Hepatocyte (in vitro differentiated cells): Measurements from ENCODE around the gene SAFB2. TPM values are rescaled to one million over a fixed set of nuclear protein-coding genes. Genes with fewer than 3 reads are reported as not detected.

Source experiments
- DNase-seq: peaks from one replicate; pipeline ENCODE4 v3.0.0-alpha.2; 2016; ENCODE audit warnings: low spot score
- H2AFZ ChIP-seq: fragments of 200-600 bp; sonication (generic); 2 replicates; pipeline ENCODE4 v1.6.0; 2016; ENCODE audit warnings: antibody characterized with exemption, mild to moderate bottlenecking
- H3K27ac ChIP-seq: fragments of 200-600 bp; sonication (generic); 2 replicates; pipeline ENCODE4 v1.5.1; 2016; ENCODE audit warnings: mild to moderate bottlenecking
- H3K27me3 ChIP-seq: fragments of 200-600 bp; sonication (generic); 2 replicates; pipeline ENCODE4 v1.6.1; 2016
- H3K36me3 ChIP-seq: fragments of 200-600 bp; sonication (generic); replicated peaks from 2 replicates; pipeline ENCODE4 v1.5.1; 2016; ENCODE audit warnings: low read depth; ENCODE audit not compliant: insufficient read depth
- H3K4me1 ChIP-seq: fragments of 200-600 bp; sonication (generic); 2 replicates; pipeline ENCODE4 v1.5.1; 2016; ENCODE audit warnings: mild to moderate bottlenecking, moderate library complexity; ENCODE audit not compliant: insufficient read depth
- H3K4me2 ChIP-seq: fragments of 200-600 bp; sonication (generic); 2 replicates; pipeline ENCODE4 v1.6.0; 2016
- H3K4me3 ChIP-seq: fragments of 200-600 bp; sonication (generic); 2 replicates; pipeline ENCODE4 v1.5.1; 2016; ENCODE audit warnings: mild to moderate bottlenecking
- H3K79me2 ChIP-seq: fragments of 200-600 bp; sonication (generic); 2 replicates; pipeline ENCODE4 v1.6.0; 2017; ENCODE audit warnings: mild to moderate bottlenecking
- H3K9me2 ChIP-seq: fragments of 200-600 bp; sonication (generic); replicated peaks from 2 replicates; pipeline ENCODE4 v1.6.0; 2017; ENCODE audit warnings: mild to moderate bottlenecking; ENCODE audit not compliant: insufficient read depth
- H3K9me3 ChIP-seq: fragments of 200-600 bp; sonication (generic); 2 replicates; pipeline ENCODE4 v1.5.1; 2016; ENCODE audit warnings: low read depth, mild to moderate bottlenecking
- H4K20me1 ChIP-seq: fragments of 200-600 bp; sonication (generic); 2 replicates; pipeline ENCODE4 v1.6.0; 2016; ENCODE audit warnings: mild to moderate bottlenecking; ENCODE audit not compliant: insufficient read depth, poor library complexity, severe bottlenecking
- CTCF ChIP-seq: fragments of 200-600 bp; sonication (generic); IDR thresholded peaks from 2 replicates; pipeline ENCODE4 v1.5.1; 2016; ENCODE audit warnings: antibody characterized with exemption, mild to moderate bottlenecking; ENCODE audit not compliant: poor library complexity
- EZH2 ChIP-seq: fragments of 200-600 bp; sonication (generic); IDR thresholded peaks from 2 replicates; pipeline ENCODE4 v1.6.1; 2016; ENCODE audit warnings: antibody characterized with exemption, mild to moderate bottlenecking, borderline replicate concordance
- EZH2phosphoT487 ChIP-seq: fragments of 200-600 bp; sonication (generic); IDR thresholded peaks from one replicate; pipeline ENCODE4 v1.6.1; 2018; ENCODE audit warnings: antibody characterized with exemption, mild to moderate bottlenecking, low read depth, moderate library complexity; ENCODE audit not compliant: unreplicated experiment, severe bottlenecking
- WGBS: methylation state at CpG from one replicate; pipeline ENCODE4 v1.1.6; 2016; ENCODE audit warnings: low lambda C conversion rate; ENCODE audit errors: missing lambda C conversion rate; 5-methylcytosine and 5-hydroxymethylcytosine counted together
- polyA plus RNA-seq: library from polyadenylated mRNA; unstranded; fragments of >200 nt; fragmentation: Nextera tagmentation; extraction: Ambion mirVana; gene quantifications from 2 replicates; pipeline ENCODE4 v1.2.1, GENCODE V29; 2016
- total RNA-seq: library from RNA; depleted of rRNA; stranded (reverse); fragments of >200 nt; gene quantifications from 2 replicates; pipeline ENCODE4 v1.2.3, GENCODE V29; 2014

Gene SAFB2
- total and polyA plus RNA-seq, 2 experiments from 2014 or later: 21.1 to 42.6 TPM

- H3K27me3 ChIP-seq: no peaks in the 10 kb centered on the region
These were observed 24.1 kb upstream of the SAFB2 start for GRCh38 chr19:5646703-5647102.

GRCh38 chr19:5645409-5645808 lies 22.8 kb upstream of the SAFB2 start:
- Histone ChIP-seq H3K27me3 (no peaks in the 10 kb centered on the region), H3K4me1 (peaks cover 6% of the 10 kb centered on the region), H3K36me3 (peaks cover 11% of the 10 kb centered on the region), H4K20me1 (peaks cover 56% of the 10 kb centered on the region), H3K4me2 (no peak overlapping the region), H3K79me2 (peaks cover 82% of the 10 kb centered on the region), H2AFZ (no peak overlapping the region), H3K9me3 (no peaks in the 10 kb centered on the region), H3K9me2 (no peaks in the 10 kb centered on the region), H3K27ac (no peak overlapping the region), H3K4me3 (no peak overlapping the region)
- TF ChIP-seq EZH2phosphoT487 (no peak), EZH2 (no peak), CTCF (no peak)
- no peak for DNase-seq
- 90% methylated on average over 5 of the region's 5 CpGs for WGBS

More at GRCh38 chr19:5646703-5647102, 24.1 kb upstream of the SAFB2 start:
- H4K20me1 ChIP-seq: peaks cover 43% of the 10 kb centered on the region
- no peak overlapping the region for H3K27ac ChIP-seq
- no peaks in the 10 kb centered on the region for H3K9me3 ChIP-seq
- WGBS: 95% methylated on average over 4 of the region's 4 CpGs
- H3K9me2 ChIP-seq: no peaks in the 10 kb centered on the region
- H3K4me2 ChIP-seq: no peak overlapping the region
- TF ChIP-seq EZH2 (no peak), CTCF (no peak), EZH2phosphoT487 (no peak)
- DNase-seq: no peak
- H3K36me3 ChIP-seq: peaks cover 11% of the 10 kb centered on the region
- no peak overlapping the region for H2AFZ ChIP-seq
- peaks cover 6% of the 10 kb centered on the region for H3K4me1 ChIP-seq
- H3K4me3 ChIP-seq: no peak overlapping the region
- peaks cover 69% of the 10 kb centered on the region for H3K79me2 ChIP-seq

- no peak for DNase-seq
- Histone ChIP-seq H3K4me2 (no peak overlapping the region), H4K20me1 (peaks cover 69% of the 10 kb centered on the region), H3K79me2 (peaks cover 90% of the 10 kb centered on the region), H3K4me1 (peaks cover 6% of the 10 kb centered on the region), H3K9me3 (no peaks in the 10 kb centered on the region), H3K4me3 (no peak overlapping the region), H3K27me3 (no peaks in the 10 kb centered on the region), H2AFZ (no peak overlapping the region), H3K9me2 (no peaks in the 10 kb centered on the region), H3K36me3 (peaks cover 11% of the 10 kb centered on the region), H3K27ac (no peak overlapping the region)
- TF ChIP-seq CTCF: no peak
- TF ChIP-seq EZH2phosphoT487: no peak
- no peak for TF ChIP-seq EZH2
- 97% methylated on average over 2 of the region's 2 CpGs for WGBS
These were observed 21.5 kb upstream of the SAFB2 start for GRCh38 chr19:5644037-5644436.

- Histone ChIP-seq H3K36me3 (peaks cover 11% of the 10 kb centered on the region), H3K9me3 (no peaks in the 10 kb centered on the region), H3K4me2 (no peak overlapping the region), H4K20me1 (peaks cover 78% of the 10 kb centered on the region), H3K79me2 (peaks cover 99% of the 10 kb centered on the region), H3K9me2 (no peaks in the 10 kb centered on the region), H3K4me1 (peaks cover 6% of the 10 kb centered on the region), H3K27ac (no peak overlapping the region), H2AFZ (no peak overlapping the region), H3K27me3 (no peaks in the 10 kb centered on the region), H3K4me3 (no peak overlapping the region)
- WGBS: 95% methylated on average over 4 of the region's 4 CpGs
- TF ChIP-seq EZH2phosphoT487 (no peak), EZH2 (no peak), CTCF (no peak)
- no peak for DNase-seq
These were observed 20.5 kb upstream of the SAFB2 start for GRCh38 chr19:5643060-5643459.
